WERI-Rb-1 (cell line): ENCODE measurements around the gene ROCK2.
A peak's percentile ranks its signal among the peaks of the same experiment; 100 is the strongest.

ENCODE experiments used
- DNase-seq: peaks from one replicate; pipeline ENCODE4 v3.0.0-alpha.2; 2020
- H3K27ac ChIP-seq: fragments of 250-450 bp; sonication (Bioruptor Pico); 2 replicates; pipeline ENCODE4 v1.5.1; 2020; ENCODE audit warnings: mild to moderate bottlenecking, moderate library complexity
- H3K27me3 ChIP-seq: fragments of 250-450 bp; sonication (Bioruptor Pico); 2 replicates; pipeline ENCODE4 v1.5.1; 2021; ENCODE audit warnings: mild to moderate bottlenecking, low read depth, moderate library complexity; ENCODE audit not compliant: insufficient read depth, severe bottlenecking
- H3K36me3 ChIP-seq: fragments of 250-450 bp; sonication (Bioruptor Pico); 2 replicates; pipeline ENCODE4 v1.5.1; 2020; ENCODE audit warnings: mild to moderate bottlenecking, moderate library complexity
- H3K4me3 ChIP-seq: 2 replicates; pipeline ENCODE4 v1.5.1; 2011; ENCODE audit warnings: low read depth, mild to moderate bottlenecking, control low read depth, low read length
- H3K9me3 ChIP-seq: fragments of 250-450 bp; sonication (Bioruptor Pico); 2 replicates; pipeline ENCODE4 v1.5.1; 2021; ENCODE audit warnings: mild to moderate bottlenecking, moderate library complexity; ENCODE audit not compliant: severe bottlenecking
- TF ChIP-seq, protein P1 (sequence below): IDR thresholded peaks from 2 replicates; pipeline ENCODE4 v1.5.1; 2011; ENCODE audit warnings: low read depth, mild to moderate bottlenecking, control low read depth, inconsistent platforms, low read length

Gene ROCK2

DNA sequence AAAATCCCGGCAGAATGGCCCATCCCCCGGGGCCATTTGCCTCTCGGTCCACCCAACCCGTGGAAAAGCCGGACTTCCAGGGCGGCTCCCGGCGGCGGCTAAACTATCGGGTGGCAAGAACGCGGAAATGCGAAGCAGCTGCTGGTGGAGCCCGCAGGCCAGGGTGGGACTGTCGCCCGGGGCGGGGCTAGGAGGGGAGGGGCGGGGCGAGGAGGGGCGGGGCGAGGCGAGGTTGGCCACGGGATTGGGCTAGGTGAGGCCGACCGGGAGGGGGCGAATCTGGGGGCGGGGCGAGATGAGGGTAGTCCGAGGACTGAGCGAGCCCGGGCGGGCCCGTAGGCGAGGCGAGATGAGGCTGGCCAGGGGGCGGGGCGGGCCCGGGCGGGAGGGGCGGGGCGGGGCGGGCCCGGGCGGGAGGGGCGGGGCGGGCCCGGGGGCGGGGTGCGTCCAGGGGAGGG, 189.5 kb downstream of the ROCK2 start:
- no peaks in the 10 kb centered on the region for H3K36me3 ChIP-seq
- peak; percentile 100 for DNase-seq
- H3K27ac ChIP-seq = peak overlapping the region; percentile 41
- TF ChIP-seq, protein P1, sequence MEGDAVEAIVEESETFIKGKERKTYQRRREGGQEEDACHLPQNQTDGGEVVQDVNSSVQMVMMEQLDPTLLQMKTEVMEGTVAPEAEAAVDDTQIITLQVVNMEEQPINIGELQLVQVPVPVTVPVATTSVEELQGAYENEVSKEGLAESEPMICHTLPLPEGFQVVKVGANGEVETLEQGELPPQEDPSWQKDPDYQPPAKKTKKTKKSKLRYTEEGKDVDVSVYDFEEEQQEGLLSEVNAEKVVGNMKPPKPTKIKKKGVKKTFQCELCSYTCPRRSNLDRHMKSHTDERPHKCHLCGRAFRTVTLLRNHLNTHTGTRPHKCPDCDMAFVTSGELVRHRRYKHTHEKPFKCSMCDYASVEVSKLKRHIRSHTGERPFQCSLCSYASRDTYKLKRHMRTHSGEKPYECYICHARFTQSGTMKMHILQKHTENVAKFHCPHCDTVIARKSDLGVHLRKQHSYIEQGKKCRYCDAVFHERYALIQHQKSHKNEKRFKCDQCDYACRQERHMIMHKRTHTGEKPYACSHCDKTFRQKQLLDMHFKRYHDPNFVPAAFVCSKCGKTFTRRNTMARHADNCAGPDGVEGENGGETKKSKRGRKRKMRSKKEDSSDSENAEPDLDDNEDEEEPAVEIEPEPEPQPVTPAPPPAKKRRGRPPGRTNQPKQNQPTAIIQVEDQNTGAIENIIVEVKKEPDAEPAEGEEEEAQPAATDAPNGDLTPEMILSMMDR = no peak
- peaks cover 5% of the 10 kb centered on the region for H3K27me3 ChIP-seq
- peak overlapping the region; percentile 60 for H3K4me3 ChIP-seq
- H3K9me3 ChIP-seq = no peaks in the 10 kb centered on the region

DNA sequence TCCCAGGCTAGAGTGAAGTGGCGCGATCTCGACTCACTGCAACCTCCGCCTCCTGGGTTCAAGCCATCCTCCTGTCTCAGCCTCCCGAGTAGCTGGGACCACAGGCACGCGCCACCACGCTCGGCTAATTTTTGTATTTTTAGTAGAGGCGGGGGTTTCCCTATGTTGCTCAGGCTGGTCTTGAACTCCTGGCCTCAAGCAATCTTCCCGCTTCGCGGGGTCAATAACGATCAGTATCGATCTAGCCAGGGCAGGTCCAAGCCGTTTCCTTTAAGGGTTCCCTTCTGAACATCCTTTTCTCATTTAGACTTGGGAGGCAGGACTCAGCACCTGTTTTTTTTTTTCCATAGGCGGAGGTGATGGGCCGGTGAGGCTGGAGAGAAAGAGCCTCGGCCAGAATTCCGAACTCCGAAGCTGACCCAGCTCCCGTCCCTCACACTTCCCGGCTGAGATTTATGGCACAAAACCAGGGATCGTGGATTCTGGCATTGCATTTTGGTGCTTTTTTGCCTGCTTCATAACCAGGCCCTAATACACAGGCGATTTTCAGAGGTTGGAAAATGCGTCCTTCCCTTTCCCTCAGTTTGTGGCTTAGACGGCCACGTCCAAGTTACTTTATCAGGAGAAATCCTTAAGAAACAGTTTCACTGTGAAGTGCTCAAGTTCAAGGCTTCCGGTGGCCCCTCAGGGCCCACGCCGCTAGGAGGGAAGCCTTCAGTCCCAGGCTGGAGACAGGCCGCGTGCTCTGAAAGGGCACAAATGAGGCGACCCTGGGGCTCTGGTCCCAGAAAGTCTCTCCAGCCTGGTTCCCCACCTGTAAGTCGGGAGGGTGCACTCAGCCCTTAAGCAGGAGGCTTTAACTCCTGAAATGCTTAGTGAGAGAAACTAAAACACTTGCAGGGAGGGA, 190.2 kb downstream of the ROCK2 start:
- no peaks in the 10 kb centered on the region for H3K9me3 ChIP-seq
- no peaks in the 10 kb centered on the region for H3K36me3 ChIP-seq
- no peak for DNase-seq
- peaks cover 5% of the 10 kb centered on the region for H3K27me3 ChIP-seq
- H3K4me3 ChIP-seq = peak overlapping the region; percentile 60
- TF ChIP-seq, protein P1 = no peak
- peak overlapping the region; percentile 41 for H3K27ac ChIP-seq

DNA sequence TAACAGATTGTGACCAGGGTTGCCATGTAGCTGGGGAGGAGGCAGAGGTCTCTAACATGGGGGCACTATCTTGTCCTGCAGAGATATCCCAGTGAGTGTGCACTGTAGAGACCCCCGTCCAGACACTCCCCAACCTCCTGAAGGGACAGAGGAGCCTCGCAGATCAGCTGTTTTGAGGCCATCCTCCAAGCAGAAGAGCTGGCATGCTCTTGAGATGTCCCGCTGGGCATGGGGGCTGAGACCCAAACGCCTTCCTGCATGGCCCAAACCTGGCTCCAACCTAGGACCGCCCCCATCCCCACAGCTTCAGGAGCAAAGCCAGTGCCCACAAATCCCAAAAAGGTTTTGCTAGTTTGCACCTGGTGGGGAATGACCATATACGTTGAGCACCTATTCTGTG, 191.8 kb downstream of the ROCK2 start:
- Histone ChIP-seq H3K4me3 (no peak overlapping the region), H3K36me3 (no peaks in the 10 kb centered on the region), H3K27me3 (peaks cover 5% of the 10 kb centered on the region), H3K27ac (no peak overlapping the region), H3K9me3 (peaks cover 2% of the 10 kb centered on the region)
- TF ChIP-seq, protein P1 = no peak
- DNase-seq = no peak

DNA sequence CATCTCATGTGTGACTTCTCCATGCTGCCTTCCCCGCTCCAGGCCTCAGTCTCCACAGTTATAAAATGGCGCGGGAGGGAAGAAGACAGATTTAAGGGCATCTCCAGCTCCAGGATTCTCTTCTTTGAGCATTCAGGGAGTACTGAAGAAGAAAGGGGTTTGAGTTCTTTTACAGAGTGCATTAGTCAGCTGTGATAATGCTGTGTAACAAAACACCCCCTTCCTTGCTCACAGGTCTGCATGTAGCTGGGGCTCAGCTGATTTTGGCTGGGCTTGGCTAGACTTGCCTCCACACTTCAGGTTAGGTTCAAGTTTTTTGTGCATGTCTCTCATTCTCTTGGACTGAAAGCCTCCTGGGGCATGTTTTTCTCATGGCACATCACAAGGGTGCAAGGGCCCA, 197.2 kb downstream of the ROCK2 start:
- TF ChIP-seq, protein P1 = no peak
- Histone ChIP-seq H3K9me3 (peaks cover 7% of the 10 kb centered on the region), H3K4me3 (no peak overlapping the region), H3K36me3 (no peaks in the 10 kb centered on the region), H3K27ac (no peak overlapping the region), H3K27me3 (no peaks in the 10 kb centered on the region)
- no peak for DNase-seq

DNA sequence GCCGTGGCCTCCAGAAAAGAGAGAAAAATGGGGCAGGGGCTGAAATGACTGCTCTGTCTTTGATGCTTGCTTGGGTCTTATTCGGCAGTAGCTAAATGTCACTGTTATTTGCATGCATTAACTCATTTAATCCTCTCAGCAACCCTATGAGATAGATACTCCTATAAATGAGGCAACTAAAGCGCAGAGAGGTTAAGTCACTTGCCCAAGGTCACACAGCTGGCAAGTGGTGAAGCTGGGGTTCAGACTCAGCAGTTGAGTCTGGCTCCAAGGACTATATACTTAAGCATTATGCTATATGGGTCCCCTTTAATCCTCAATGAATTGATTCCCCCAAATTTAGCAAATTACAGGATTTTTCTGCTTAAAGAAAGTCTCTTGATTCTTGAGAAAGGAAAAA, 198.4 kb downstream of the ROCK2 start:
- DNase-seq = no peak

More for the DNA sequence above, 198.4 kb downstream of the ROCK2 start:
- TF ChIP-seq, protein P1 = no peak
- Histone ChIP-seq H3K27ac (no peak overlapping the region), H3K36me3 (no peaks in the 10 kb centered on the region), H3K4me3 (no peak overlapping the region), H3K27me3 (no peaks in the 10 kb centered on the region), H3K9me3 (peaks cover 7% of the 10 kb centered on the region)
